GM21367 (cell line): ENCODE measurements around the gene TJP2.
A peak's percentile ranks its signal among the peaks of the same experiment; 100 is the strongest.

Source experiments
- ATAC-seq: cut with Tn5 transposase; IDR thresholded peaks from one replicate; pipeline ENCODE4 v1.9.1; 2021; ENCODE audit not compliant: unreplicated experiment

The TJP2 gene

GRCh38 chr9:69222970-69223369 is 48.9 kb downstream of the TJP2 start:
- ATAC-seq, result no peak

GRCh38 chr9:69223605-69224004 is 49.5 kb downstream of the TJP2 start:
- peak; percentile 71 for ATAC-seq

GRCh38 chr9:69229367-69229766 is 55.3 kb downstream of the TJP2 start:
- ATAC-seq, result no peak

- no peak for ATAC-seq
Measured at GRCh38 chr9:69232135-69232534, 58.1 kb downstream of the TJP2 start.

- ATAC-seq, result no peak
Measured at GRCh38 chr9:69234683-69235082, 60.6 kb downstream of the TJP2 start.

- ATAC-seq, result no peak
Measured at GRCh38 chr9:69236188-69236587, 62.1 kb downstream of the TJP2 start.

- no peak for ATAC-seq
Measured at GRCh38 chr9:69237702-69238295, 63.7 kb downstream of the TJP2 start.

GRCh38 chr9:69243116-69243515 is 69.0 kb downstream of the TJP2 start:
- ATAC-seq, result no peak

- no peak for ATAC-seq
Measured at GRCh38 chr9:69246629-69247028, 72.6 kb downstream of the TJP2 start.

- ATAC-seq, result no peak
Measured at GRCh38 chr9:69248005-69248404, 73.9 kb downstream of the TJP2 start.

- ATAC-seq, result no peak
Measured at GRCh38 chr9:69249337-69249736, 75.3 kb downstream of the TJP2 start.

- no peak for ATAC-seq
Measured at GRCh38 chr9:69250681-69251080, 76.6 kb downstream of the TJP2 start.

- no peak for ATAC-seq
Measured at GRCh38 chr9:69252436-69252835, 78.4 kb downstream of the TJP2 start.

GRCh38 chr9:69253057-69253456 is 79.0 kb downstream of the TJP2 start:
- no peak for ATAC-seq

GRCh38 chr9:69254223-69254622 is 80.1 kb downstream of the TJP2 start:
- no peak for ATAC-seq

GRCh38 chr9:69255591-69255990 is 81.5 kb downstream of the TJP2 start:
- no peak for ATAC-seq

GRCh38 chr9:69258551-69258950 is 84.5 kb downstream of the TJP2 start:
- no peak for ATAC-seq

GRCh38 chr9:69260161-69260560 is 86.1 kb downstream of the TJP2 start:
- no peak for ATAC-seq

- no peak for ATAC-seq
Measured at GRCh38 chr9:69261636-69262035, 87.6 kb downstream of the TJP2 start.

GRCh38 chr9:69264526-69264925 is 90.4 kb downstream of the TJP2 start:
- ATAC-seq, result no peak

- no peak for ATAC-seq
Measured at GRCh38 chr9:69265891-69266290, 91.8 kb downstream of the TJP2 start.

- ATAC-seq, result no peak
Measured at GRCh38 chr9:69272212-69272611, 98.1 kb downstream of the TJP2 start.

GRCh38 chr9:69273161-69273560 is 99.1 kb downstream of the TJP2 start:
- no peak for ATAC-seq

GRCh38 chr9:69276775-69277174 is 102.7 kb downstream of the TJP2 start:
- no peak for ATAC-seq
